ENCODE measurements around the gene SEMA3D. TPM values are rescaled to one million over a fixed set of nuclear protein-coding genes. Genes with fewer than 3 reads are reported as not detected.

SEMA3D gene
- polyA plus RNA-seq, 1 donor: 14.4 TPM

GRCh38 chr7:85220023-85220422 is 33.2 kb upstream of the SEMA3D start:
- 67% methylated on average over 1 of the region's 2 CpGs for WGBS (ENCODE audit: insufficient coverage, low lambda C conversion rate)
- Histone ChIP-seq H3K36me3 (ENCODE audit: control insufficient read depth, insufficient read depth, low read length) (no peaks in the 10 kb centered on the region), H3K27ac (ENCODE audit: low read length) (no peak overlapping the region), H3K9me3 (ENCODE audit: control insufficient read depth, low read depth, low read length) (no peaks in the 10 kb centered on the region), H3K27me3 (ENCODE audit: control insufficient read depth, insufficient read depth, low read length) (no peaks in the 10 kb centered on the region), H3K4me3 (ENCODE audit: low read length) (no peak overlapping the region), H3K4me1 (ENCODE audit: control insufficient read depth, insufficient read depth, low read length) (no peaks in the 10 kb centered on the region)
- no peak for DNase-seq

- Histone ChIP-seq H3K9me3 (ENCODE audit: control insufficient read depth, low read depth, low read length) (no peaks in the 10 kb centered on the region), H3K27ac (ENCODE audit: low read length) (no peak overlapping the region), H3K4me3 (ENCODE audit: low read length) (no peak overlapping the region), H3K4me1 (ENCODE audit: control insufficient read depth, insufficient read depth, low read length) (no peaks in the 10 kb centered on the region), H3K27me3 (ENCODE audit: control insufficient read depth, insufficient read depth, low read length) (no peaks in the 10 kb centered on the region), H3K36me3 (ENCODE audit: control insufficient read depth, insufficient read depth, low read length) (no peaks in the 10 kb centered on the region)
- 80% methylated on average over 1 of the region's 2 CpGs for WGBS (ENCODE audit: insufficient coverage, low lambda C conversion rate)
- no peak for DNase-seq
Measured at GRCh38 chr7:85217085-85217484, 30.2 kb upstream of the SEMA3D start.

- DNase-seq: no peak
- H3K4me1 ChIP-seq (ENCODE audit: control insufficient read depth, insufficient read depth, low read length): no peaks in the 10 kb centered on the region
- H3K27me3 ChIP-seq (ENCODE audit: control insufficient read depth, insufficient read depth, low read length): no peaks in the 10 kb centered on the region
- WGBS (ENCODE audit: insufficient coverage, low lambda C conversion rate): 80% methylated on average over 1 of the region's 1 CpG
- H3K9me3 ChIP-seq (ENCODE audit: control insufficient read depth, low read depth, low read length): no peaks in the 10 kb centered on the region
- no peaks in the 10 kb centered on the region for H3K36me3 ChIP-seq (ENCODE audit: control insufficient read depth, insufficient read depth, low read length)
- H3K4me3 ChIP-seq (ENCODE audit: low read length): no peak overlapping the region
- H3K27ac ChIP-seq (ENCODE audit: low read length): no peak overlapping the region
Measured at GRCh38 chr7:85215098-85215497, 28.2 kb upstream of the SEMA3D start.

- no peaks in the 10 kb centered on the region for H3K27me3 ChIP-seq (ENCODE audit: control insufficient read depth, insufficient read depth, low read length)
- H3K4me3 ChIP-seq (ENCODE audit: low read length): no peak overlapping the region
- WGBS (ENCODE audit: insufficient coverage, low lambda C conversion rate): 50% methylated on average over 1 of the region's 1 CpG
- H3K36me3 ChIP-seq (ENCODE audit: control insufficient read depth, insufficient read depth, low read length): no peaks in the 10 kb centered on the region
- no peaks in the 10 kb centered on the region for H3K4me1 ChIP-seq (ENCODE audit: control insufficient read depth, insufficient read depth, low read length)
- H3K9me3 ChIP-seq (ENCODE audit: control insufficient read depth, low read depth, low read length): no peaks in the 10 kb centered on the region
- DNase-seq: no peak
- H3K27ac ChIP-seq (ENCODE audit: low read length): no peak overlapping the region
Measured at GRCh38 chr7:85213500-85213899, 26.6 kb upstream of the SEMA3D start.

- no peaks in the 10 kb centered on the region for H3K36me3 ChIP-seq (ENCODE audit: control insufficient read depth, insufficient read depth, low read length)
- H3K4me1 ChIP-seq (ENCODE audit: control insufficient read depth, insufficient read depth, low read length): no peaks in the 10 kb centered on the region
- no peaks in the 10 kb centered on the region for H3K9me3 ChIP-seq (ENCODE audit: control insufficient read depth, low read depth, low read length)
- H3K27ac ChIP-seq (ENCODE audit: low read length): no peak overlapping the region
- H3K27me3 ChIP-seq (ENCODE audit: control insufficient read depth, insufficient read depth, low read length): no peaks in the 10 kb centered on the region
- H3K4me3 ChIP-seq (ENCODE audit: low read length): no peak overlapping the region
- DNase-seq: no peak
- WGBS (ENCODE audit: insufficient coverage, low lambda C conversion rate): no CpG with 5 or more reads among the region's 2 CpGs
Measured at GRCh38 chr7:85205754-85206153, 18.9 kb upstream of the SEMA3D start.

GRCh38 chr7:85204496-85204895 is 17.6 kb upstream of the SEMA3D start:
- no peaks in the 10 kb centered on the region for H3K36me3 ChIP-seq (ENCODE audit: control insufficient read depth, insufficient read depth, low read length)
- H3K27ac ChIP-seq (ENCODE audit: low read length): no peak overlapping the region
- H3K4me3 ChIP-seq (ENCODE audit: low read length): no peak overlapping the region
- DNase-seq: no peak
- no peaks in the 10 kb centered on the region for H3K27me3 ChIP-seq (ENCODE audit: control insufficient read depth, insufficient read depth, low read length)
- H3K9me3 ChIP-seq (ENCODE audit: control insufficient read depth, low read depth, low read length): no peaks in the 10 kb centered on the region
- no peaks in the 10 kb centered on the region for H3K4me1 ChIP-seq (ENCODE audit: control insufficient read depth, insufficient read depth, low read length)
- 100% methylated on average over 2 of the region's 2 CpGs for WGBS (ENCODE audit: insufficient coverage, low lambda C conversion rate)

GRCh38 chr7:85204061-85204460 is 17.2 kb upstream of the SEMA3D start:
- Histone ChIP-seq H3K4me1 (ENCODE audit: control insufficient read depth, insufficient read depth, low read length) (no peaks in the 10 kb centered on the region), H3K27me3 (ENCODE audit: control insufficient read depth, insufficient read depth, low read length) (no peaks in the 10 kb centered on the region), H3K36me3 (ENCODE audit: control insufficient read depth, insufficient read depth, low read length) (no peaks in the 10 kb centered on the region), H3K9me3 (ENCODE audit: control insufficient read depth, low read depth, low read length) (no peaks in the 10 kb centered on the region), H3K27ac (ENCODE audit: low read length) (no peak overlapping the region), H3K4me3 (ENCODE audit: low read length) (no peak overlapping the region)
- DNase-seq: no peak
- no CpG with 5 or more reads among the region's 2 CpGs for WGBS (ENCODE audit: insufficient coverage, low lambda C conversion rate)

- no peak overlapping the region for H3K27ac ChIP-seq (ENCODE audit: low read length)
- no peak for DNase-seq
- WGBS (ENCODE audit: insufficient coverage, low lambda C conversion rate): 100% methylated on average over 2 of the region's 2 CpGs
Measured at GRCh38 chr7:85201209-85201608, 14.4 kb upstream of the SEMA3D start.

GRCh38 chr7:85196696-85197095 is 9.8 kb upstream of the SEMA3D start:
- H3K27ac ChIP-seq (ENCODE audit: low read length): no peak overlapping the region
- H3K4me1 ChIP-seq (ENCODE audit: control insufficient read depth, insufficient read depth, low read length): no peaks in the 10 kb centered on the region
- H3K9me3 ChIP-seq (ENCODE audit: control insufficient read depth, low read depth, low read length): no peaks in the 10 kb centered on the region
- no peaks in the 10 kb centered on the region for H3K27me3 ChIP-seq (ENCODE audit: control insufficient read depth, insufficient read depth, low read length)
- no peak for DNase-seq
- no peaks in the 10 kb centered on the region for H3K36me3 ChIP-seq (ENCODE audit: control insufficient read depth, insufficient read depth, low read length)
- no peak overlapping the region for H3K4me3 ChIP-seq (ENCODE audit: low read length)

More at GRCh38 chr7:85201209-85201608, 14.4 kb upstream of the SEMA3D start:
- no peaks in the 10 kb centered on the region for H3K4me1 ChIP-seq (ENCODE audit: control insufficient read depth, insufficient read depth, low read length)
- H3K27me3 ChIP-seq (ENCODE audit: control insufficient read depth, insufficient read depth, low read length): no peaks in the 10 kb centered on the region
- H3K9me3 ChIP-seq (ENCODE audit: control insufficient read depth, low read depth, low read length): no peaks in the 10 kb centered on the region
- H3K4me3 ChIP-seq (ENCODE audit: low read length): no peak overlapping the region
- no peaks in the 10 kb centered on the region for H3K36me3 ChIP-seq (ENCODE audit: control insufficient read depth, insufficient read depth, low read length)

GRCh38 chr7:85191383-85191782 is 4.5 kb upstream of the SEMA3D start:
- Histone ChIP-seq H3K36me3 (ENCODE audit: control insufficient read depth, insufficient read depth, low read length) (no peaks in the 10 kb centered on the region), H3K9me3 (ENCODE audit: control insufficient read depth, low read depth, low read length) (no peaks in the 10 kb centered on the region), H3K27ac (ENCODE audit: low read length) (no peak overlapping the region), H3K27me3 (ENCODE audit: control insufficient read depth, insufficient read depth, low read length) (no peaks in the 10 kb centered on the region), H3K4me3 (ENCODE audit: low read length) (no peak overlapping the region), H3K4me1 (ENCODE audit: control insufficient read depth, insufficient read depth, low read length) (peaks cover 2% of the 10 kb centered on the region)
- WGBS (ENCODE audit: insufficient coverage, low lambda C conversion rate): no CpG with 5 or more reads among the region's 1 CpG
- DNase-seq: no peak

GRCh38 chr7:85186083-85186520 is 754 bp downstream of the SEMA3D start:
- H3K27me3 ChIP-seq (ENCODE audit: control insufficient read depth, insufficient read depth, low read length): peaks cover 2% of the 10 kb centered on the region
- no CpG with 5 or more reads among the region's 28 CpGs for WGBS (ENCODE audit: insufficient coverage, low lambda C conversion rate)

More at GRCh38 chr7:85186083-85186520, 754 bp downstream of the SEMA3D start:
- no peaks in the 10 kb centered on the region for H3K9me3 ChIP-seq (ENCODE audit: control insufficient read depth, low read depth, low read length)
- H3K36me3 ChIP-seq (ENCODE audit: control insufficient read depth, insufficient read depth, low read length): no peaks in the 10 kb centered on the region
- H3K4me3 ChIP-seq (ENCODE audit: low read length): peak overlapping the region; percentile 75
- peak; percentile 71 to 88 for DNase-seq
- peaks cover 9% of the 10 kb centered on the region for H3K4me1 ChIP-seq (ENCODE audit: control insufficient read depth, insufficient read depth, low read length)
- H3K27ac ChIP-seq (ENCODE audit: low read length): peak overlapping the region; percentile 82

Data from large intestine (tissue), 3 donors.